Measurements from ENCODE around the gene ZCCHC9.
"Not testable (repeated sequence)": the region's sequence is repeated elsewhere in the genome, so short reads cannot be mapped to it uniquely, and the experiment has no call there.

ZCCHC9 gene

GRCh38 chr5:81265101-81265500 lies 36.3 kb upstream of the ZCCHC9 start:
- no peak for TF ChIP-seq CTCF (IDR thresholded peaks at IDR 0.05)
- no peak overlapping the region for H3K4me3 ChIP-seq
- no peak for DNase-seq (ENCODE audit: low spot score)
- H3K27ac ChIP-seq = no peak overlapping the region

GRCh38 chr5:81268521-81269196 lies 32.7 kb upstream of the ZCCHC9 start:
- no peak for TF ChIP-seq CTCF (IDR thresholded peaks at IDR 0.05)
- Histone ChIP-seq H3K27ac (no peak overlapping the region), H3K4me3 (no peak overlapping the region)
- DNase-seq (ENCODE audit: low spot score) = no peak

- H3K27ac ChIP-seq = no peak overlapping the region
- no peak for DNase-seq (ENCODE audit: low spot score)
Measured at GRCh38 chr5:81269751-81270393, 31.5 kb upstream of the ZCCHC9 start.

DNA sequence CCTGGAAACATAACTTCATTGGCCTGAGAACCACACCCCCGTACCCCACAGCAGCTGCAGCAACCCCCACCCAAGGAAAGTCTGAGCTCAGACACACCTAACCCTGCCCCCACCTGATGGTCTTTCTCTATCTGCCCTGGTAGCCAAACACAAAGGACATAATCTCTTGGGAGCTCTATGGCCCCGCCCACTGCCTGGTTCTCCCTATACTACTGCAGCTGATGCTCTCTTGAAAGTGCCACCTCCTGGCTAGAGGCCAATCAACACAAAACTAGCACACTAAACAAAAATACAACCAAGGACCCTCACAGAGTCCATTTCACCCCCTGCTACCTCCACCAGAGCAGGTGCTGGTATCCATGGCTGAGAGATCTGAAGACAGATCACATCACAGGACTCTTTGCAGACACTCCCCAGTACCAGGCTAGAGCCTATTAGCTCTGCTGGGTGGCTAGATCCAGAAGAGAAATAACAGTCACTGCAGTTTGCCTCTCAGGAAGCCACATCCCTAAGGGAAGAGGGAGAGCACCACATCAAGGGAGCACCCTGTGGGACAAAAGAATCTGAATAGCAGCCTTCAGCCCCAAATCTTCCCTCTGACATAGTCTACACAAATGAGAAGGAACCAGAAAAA lies 30.9 kb upstream of the ZCCHC9 start:
- not testable (repeated sequence) for DNase-seq (ENCODE audit: low spot score); H3K27ac ChIP-seq; H3K4me3 ChIP-seq

More at GRCh38 chr5:81269751-81270393, 31.5 kb upstream of the ZCCHC9 start:
- TF ChIP-seq CTCF (IDR thresholded peaks at IDR 0.05) = no peak
- no peak overlapping the region for H3K4me3 ChIP-seq

GRCh38 chr5:81283976-81284375 lies 17.4 kb upstream of the ZCCHC9 start:
- no peak for TF ChIP-seq CTCF (IDR thresholded peaks at IDR 0.05)
- DNase-seq (ENCODE audit: low spot score) = no peak
- no peak overlapping the region for H3K27ac ChIP-seq
- H3K4me3 ChIP-seq = no peak overlapping the region

DNA sequence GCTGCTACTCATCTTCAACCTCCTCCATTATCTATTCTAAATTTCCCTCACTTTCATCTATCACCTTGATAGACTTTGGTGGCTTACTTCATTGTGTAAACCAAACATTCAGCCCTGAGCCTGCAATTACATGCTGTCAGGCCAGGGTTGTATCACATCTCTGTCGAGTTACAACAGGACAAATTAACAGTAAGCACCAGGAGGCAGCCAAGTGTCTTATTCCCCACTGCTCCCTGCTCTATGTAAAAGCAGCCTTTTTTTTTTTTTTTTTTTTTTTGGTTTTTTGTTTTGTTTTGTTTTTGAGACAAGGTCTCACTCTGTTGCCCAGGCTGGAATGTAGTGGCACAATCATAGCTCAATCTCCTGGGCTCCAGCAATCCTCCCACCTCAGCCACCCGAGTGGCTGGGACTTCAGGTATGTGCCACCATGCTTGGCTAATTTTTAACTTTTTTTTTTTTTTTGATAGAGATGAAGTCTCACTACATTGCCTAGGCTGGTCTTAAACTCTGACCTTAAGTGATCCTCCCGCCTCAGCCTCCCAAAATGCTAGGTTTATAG lies 15.2 kb upstream of the ZCCHC9 start:
- no peak for DNase-seq (ENCODE audit: low spot score)
- H3K4me3 ChIP-seq = no peak overlapping the region
- TF ChIP-seq CTCF (IDR thresholded peaks at IDR 0.05) = no peak
- no peak overlapping the region for H3K27ac ChIP-seq

DNA sequence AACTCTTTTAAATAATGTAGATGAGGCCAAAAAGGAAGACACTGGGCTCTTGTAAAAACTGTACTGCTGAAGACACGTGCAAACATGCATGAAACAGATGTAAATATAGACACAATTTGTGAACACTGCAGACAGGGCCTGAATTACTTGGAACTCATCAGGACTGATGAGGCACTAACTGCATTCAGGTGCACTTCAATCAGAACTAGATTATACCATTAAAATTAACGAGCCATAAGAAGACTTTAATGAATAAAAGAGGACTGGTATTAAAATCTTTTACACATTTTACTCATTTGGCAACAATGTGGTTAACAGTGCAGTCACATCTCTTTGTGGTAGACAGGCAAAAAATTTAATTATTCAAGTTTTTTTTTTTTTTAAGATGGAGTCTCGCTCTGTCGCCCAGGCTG lies 13.4 kb upstream of the ZCCHC9 start:
- DNase-seq (ENCODE audit: low spot score) = no peak
- Histone ChIP-seq H3K27ac (no peak overlapping the region), H3K4me3 (no peak overlapping the region)
- no peak for TF ChIP-seq CTCF (IDR thresholded peaks at IDR 0.05)

Measured in coronary artery (tissue), 2 donors.